ENCODE measurements around the gene AP2S1. TPM values are rescaled to one million over a fixed set of nuclear protein-coding genes. Genes with fewer than 3 reads are reported as not detected.

Gene AP2S1
- total RNA-seq, 1 donor from 2014 or later: 120 TPM

DNA sequence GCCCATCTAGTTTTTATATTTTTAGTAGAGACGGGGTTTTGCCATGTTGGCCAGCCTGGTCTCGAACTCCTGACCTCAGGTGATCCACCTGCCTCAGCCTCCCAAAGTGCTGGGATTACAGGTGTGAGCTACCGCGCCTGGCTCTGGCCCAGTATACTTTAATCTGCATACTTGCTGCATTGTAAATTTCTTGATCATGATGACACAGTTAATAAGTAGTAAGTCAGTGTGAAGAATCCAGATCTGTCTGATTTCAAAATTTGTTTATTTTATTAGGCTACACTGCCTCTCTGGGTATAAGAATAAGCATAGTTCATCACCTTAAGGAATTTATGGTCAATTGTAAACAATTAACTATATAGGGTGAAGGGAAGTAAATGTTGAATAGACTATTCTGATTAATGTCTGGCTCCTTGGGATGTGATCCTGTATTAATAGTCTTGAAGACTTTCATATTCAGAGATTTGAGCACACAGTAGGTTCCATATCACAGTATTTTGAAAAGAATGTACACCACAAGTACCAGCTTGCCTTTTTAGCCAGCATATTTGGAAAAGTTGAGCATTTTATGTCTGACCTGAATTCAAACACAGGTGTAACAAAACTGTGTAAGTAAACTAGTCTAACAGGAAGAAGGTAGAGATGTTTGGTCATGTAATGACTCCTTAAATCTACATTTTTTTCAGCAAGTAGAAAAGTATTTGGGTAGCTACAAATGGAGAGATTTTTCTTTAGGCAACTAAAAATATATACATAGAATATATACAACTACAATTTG, 17.6 kb upstream of the AP2S1 start:
- intact Hi-C loops (cut with micrococcal nuclease): no loop called here

DNA sequence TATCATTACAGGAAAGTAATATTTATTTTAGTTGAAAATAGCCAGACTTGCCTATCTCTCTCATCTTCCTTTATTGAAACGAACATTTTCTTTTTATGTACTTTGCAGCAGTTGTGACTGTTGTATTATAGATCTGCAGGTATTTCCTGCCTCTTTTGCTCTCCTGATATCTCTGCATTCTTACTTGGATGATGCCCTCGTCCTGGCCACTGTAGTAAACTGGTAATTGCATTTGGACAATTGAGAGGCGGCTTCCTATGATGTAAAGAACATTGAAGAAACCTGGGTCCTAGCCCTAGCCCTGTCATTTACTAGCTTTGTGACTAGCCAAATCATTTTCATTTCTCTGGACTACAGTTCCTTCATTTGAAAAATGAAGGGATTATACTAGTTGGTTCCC, 16.5 kb upstream of the AP2S1 start:
- intact Hi-C loops (cut with micrococcal nuclease): no loop called here

GRCh38 chr19:46866407-46867136, 15.9 kb upstream of the AP2S1 start:
- intact Hi-C loops (cut with micrococcal nuclease): no loop called here

GRCh38 chr19:46863818-46864629, 13.4 kb upstream of the AP2S1 start:
- intact Hi-C loops (cut with micrococcal nuclease): no loop called here

- intact Hi-C loops (cut with micrococcal nuclease): no loop called here
Measured at GRCh38 chr19:46862974-46863632, 12.5 kb upstream of the AP2S1 start.

DNA sequence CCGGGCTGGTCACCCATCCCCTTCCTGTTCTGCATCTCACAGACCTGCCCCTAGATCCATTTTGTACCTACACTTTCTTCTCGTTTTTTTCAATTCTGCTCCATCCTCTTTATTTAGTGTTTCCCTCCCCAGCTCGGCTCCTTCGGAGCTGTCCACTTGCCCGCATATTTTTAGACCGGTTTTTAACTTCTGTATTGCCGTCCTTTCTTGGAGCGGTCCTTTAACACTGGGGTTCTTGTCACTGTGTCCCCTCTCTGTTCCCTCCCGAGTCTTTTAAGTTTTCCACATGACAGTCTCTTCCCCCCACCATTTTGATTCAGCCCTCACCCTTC, 11.8 kb upstream of the AP2S1 start:
- intact Hi-C loops (cut with micrococcal nuclease): no loop called here

GRCh38 chr19:46861691-46862502, 11.3 kb upstream of the AP2S1 start:
- intact Hi-C loops (cut with micrococcal nuclease): loop anchor here (2.0 kb wide), 1 partner anchor 75 kb away; no protein-coding TSS in a partner anchor

GRCh38 chr19:46860846-46861690, 10.4 kb upstream of the AP2S1 start, which contains the start of gene ARHGAP35:
ARHGAP35 (plus strand) TSS chr19:46860997; CDS start chr19:46918676, 57,679 bp downstream.
- intact Hi-C loops (cut with micrococcal nuclease): loop anchor here (1.0 to 2.0 kb wide), 3 partner anchors 11 to 94 kb away; partner anchors contain the start of gene AP2S1

DNA sequence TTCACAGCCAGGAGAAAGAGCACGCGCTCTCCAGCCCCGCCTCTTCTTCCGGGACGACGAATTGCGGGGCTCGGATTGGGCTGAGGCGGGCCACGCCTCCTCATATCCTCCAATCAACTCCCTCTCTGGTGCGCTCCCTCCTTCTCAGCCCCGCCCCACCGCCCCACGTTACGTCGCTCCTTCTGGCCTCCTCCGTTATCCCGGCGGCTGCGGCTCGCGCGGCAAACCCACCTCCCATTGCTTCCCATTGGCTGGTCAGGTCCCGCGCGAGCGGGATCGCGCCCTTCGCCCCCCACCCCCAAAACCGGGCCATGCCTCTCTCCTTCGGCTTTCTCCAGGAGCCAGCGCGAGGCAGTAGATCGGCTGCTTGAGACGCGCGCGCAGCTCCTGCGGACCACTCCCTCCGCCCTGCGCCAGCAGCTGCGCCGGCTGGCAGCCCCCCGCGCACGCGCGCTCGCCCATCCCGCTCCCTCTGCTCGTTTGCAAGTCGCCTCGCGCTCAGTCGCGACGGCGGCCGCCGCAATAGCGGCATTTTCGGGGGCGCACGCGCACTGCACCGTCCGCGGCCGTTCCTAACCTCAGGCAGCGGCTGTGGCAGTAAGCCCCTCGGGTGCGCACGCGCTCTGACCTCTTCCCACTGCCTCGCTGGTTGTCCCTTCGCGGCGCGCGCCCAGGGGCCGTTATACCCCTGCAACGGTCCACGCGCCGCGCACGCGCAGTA, 9.6 kb upstream of the AP2S1 start:
- intact Hi-C loops (cut with micrococcal nuclease): loop anchor here (1.0 to 2.0 kb wide), 3 partner anchors 10 to 95 kb away; partner anchors contain the start of gene AP2S1

DNA sequence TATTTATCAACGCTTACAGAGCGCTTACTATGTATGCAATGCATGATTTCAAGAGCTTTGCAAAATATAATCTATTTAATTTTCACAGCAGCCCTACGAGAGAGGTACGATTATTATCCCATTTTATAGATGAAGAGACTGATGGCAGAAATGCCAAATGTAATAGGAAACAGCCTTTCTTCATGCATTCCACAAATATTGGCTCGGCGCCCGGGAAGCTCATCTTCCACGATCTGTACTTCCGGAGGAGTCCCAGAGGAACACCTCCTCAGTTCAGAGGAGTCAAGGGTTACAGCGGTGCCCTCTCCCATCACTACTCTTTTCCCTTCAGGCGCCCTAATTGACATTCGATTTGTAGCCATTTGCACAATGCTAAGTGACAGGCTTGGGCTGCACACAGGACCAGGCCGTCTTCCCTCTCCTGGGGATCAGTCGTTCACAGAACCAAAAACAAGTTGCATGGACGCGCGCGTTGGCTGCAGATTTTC, 9.0 kb upstream of the AP2S1 start:
- intact Hi-C loops (cut with micrococcal nuclease): loop anchor here (1.0 to 5.0 kb wide), 4 partner anchors 9 to 1503 kb away; partner anchors contain the start of genes AP2S1, SYNGR4 and TMEM143

- intact Hi-C loops (cut with micrococcal nuclease): loop anchor here (1.0 to 5.0 kb wide), 4 partner anchors 99 to 1506 kb away; partner anchors contain the start of genes SYNGR4, TMEM143 and ZC3H4
Measured at GRCh38 chr19:46856062-46857022, 5.7 kb upstream of the AP2S1 start.

GRCh38 chr19:46854698-46855097, 4.1 kb upstream of the AP2S1 start:
- intact Hi-C loops (cut with micrococcal nuclease): loop anchor here (5.0 kb wide), 1 partner anchor 1508 kb away; the partner anchor contains the start of genes SYNGR4 and TMEM143

- intact Hi-C loops (cut with micrococcal nuclease): no loop called here
Measured at GRCh38 chr19:46852830-46853229, 2.2 kb upstream of the AP2S1 start.

DNA sequence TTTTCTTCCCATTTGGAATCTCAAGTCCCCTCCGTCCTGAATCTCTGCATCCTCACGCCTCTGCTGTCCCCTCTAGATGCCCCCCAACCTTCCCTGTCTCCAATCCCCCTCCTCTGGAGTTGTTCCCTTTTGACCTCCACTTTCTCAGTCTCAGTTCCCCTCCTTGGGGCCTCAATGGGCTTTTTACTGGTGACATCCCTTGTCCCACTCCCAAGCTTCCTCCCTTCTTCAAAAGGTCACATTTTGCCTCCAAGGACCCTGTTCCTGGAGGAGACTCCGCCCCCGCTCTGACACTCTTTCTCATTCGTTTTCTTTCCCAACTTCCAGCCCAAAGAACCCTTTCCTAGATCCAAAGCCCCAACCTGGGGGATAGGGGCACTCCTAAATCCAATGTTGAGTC, 1.0 kb downstream of the AP2S1 start:
- intact Hi-C loops (cut with micrococcal nuclease): loop anchor here (1.0 to 2.0 kb wide), 3 partner anchors 11 to 199 kb away; partner anchors contain the start of genes ARHGAP35 and TMEM160

DNA sequence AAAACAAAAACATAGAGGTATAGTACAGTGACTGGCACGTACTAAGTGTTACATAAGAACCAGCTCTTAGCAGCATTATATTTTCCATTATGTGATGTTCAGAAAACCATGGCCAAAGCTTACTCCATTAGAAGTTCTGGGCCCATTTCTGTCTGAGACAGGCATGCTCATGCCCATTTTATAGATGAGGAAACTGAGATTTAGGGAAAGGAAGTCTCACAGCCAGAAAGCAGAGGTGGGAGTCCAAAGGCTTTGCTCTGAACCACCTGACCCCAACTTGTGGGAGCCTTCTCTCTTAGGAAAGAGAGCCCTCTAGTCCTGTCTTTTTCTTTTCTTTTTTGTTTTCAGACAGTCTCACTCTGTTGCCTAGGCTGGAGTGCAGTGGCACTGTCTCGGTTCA, 2.3 kb downstream of the AP2S1 start:
- intact Hi-C loops (cut with micrococcal nuclease): no loop called here

- intact Hi-C loops (cut with micrococcal nuclease): no loop called here
Measured at GRCh38 chr19:46847528-46847927, 3.1 kb downstream of the AP2S1 start.

- intact Hi-C loops (cut with micrococcal nuclease): no loop called here
Measured at GRCh38 chr19:46845959-46846459, 4.6 kb downstream of the AP2S1 start.

Measured in T-helper 2 cell treated with Interferon-gamma antibody and Interleukin-4, amounts not matched to agents 100 ng/mL and 5 ng/mL, for 36 hours (primary cell).